Endodermal cell (in vitro differentiated cells): ENCODE measurements around the gene CD14. TPM values are rescaled to one million over a fixed set of nuclear protein-coding genes. Genes with fewer than 3 reads are reported as not detected.
A peak's percentile ranks its signal among the peaks of the same experiment; 100 is the strongest.

Experiments used
- DNase-seq: peaks from one replicate; pipeline ENCODE4 v3.0.0-alpha.2; 2017
- H3K27ac ChIP-seq: 2 replicates; pipeline ENCODE4 v1.5.1; 2013; ENCODE audit warnings: mild to moderate bottlenecking, low read depth, low read length, moderate library complexity
- H3K27me3 ChIP-seq: 2 replicates; pipeline ENCODE4 v1.6.1; 2013; ENCODE audit warnings: mild to moderate bottlenecking, low read length, moderate library complexity; ENCODE audit not compliant: insufficient read depth, control insufficient read depth, poor library complexity, severe bottlenecking
- H3K36me3 ChIP-seq: 2 replicates; pipeline ENCODE4 v1.7.0; 2013; ENCODE audit warnings: mild to moderate bottlenecking, low read length, moderate library complexity; ENCODE audit not compliant: control insufficient read depth, insufficient read depth
- H3K4me1 ChIP-seq: one replicate; pipeline ENCODE4 v1.7.0; 2013; ENCODE audit warnings: low read length; ENCODE audit not compliant: control insufficient read depth, insufficient read depth
- H3K4me3 ChIP-seq: 2 replicates; pipeline ENCODE4 v1.5.1; 2013; ENCODE audit warnings: mild to moderate bottlenecking, low read length, moderate library complexity
- H3K9ac ChIP-seq: 2 replicates; pipeline ENCODE4 v1.6.1; 2013; ENCODE audit warnings: mild to moderate bottlenecking, low read length, moderate library complexity; ENCODE audit not compliant: poor library complexity, severe bottlenecking; ENCODE audit errors: extremely low read depth
- H3K9me3 ChIP-seq: 2 replicates; pipeline ENCODE4 v1.6.1; 2013; ENCODE audit warnings: mild to moderate bottlenecking, low read length, moderate library complexity; ENCODE audit not compliant: control insufficient read depth
- H3K27ac Mint-ChIP-seq: 2 replicates; pipeline ENCODE4 v1.8.0; 2020; ENCODE audit warnings: mixed read lengths
- H3K27me3 Mint-ChIP-seq: 2 replicates; pipeline ENCODE4 v1.8.0; 2021; ENCODE audit warnings: mild to moderate bottlenecking, mixed read lengths; ENCODE audit not compliant: insufficient read depth
- H3K36me3 Mint-ChIP-seq: 2 replicates; pipeline ENCODE4 v1.8.0; 2020; ENCODE audit warnings: low read depth, mixed read lengths
- H3K4me1 Mint-ChIP-seq: 2 replicates; pipeline ENCODE4 v1.8.0; 2020; ENCODE audit warnings: mixed read lengths
- H3K4me3 Mint-ChIP-seq: 2 replicates; pipeline ENCODE4 v1.8.0; 2020; ENCODE audit warnings: mild to moderate bottlenecking, moderate library complexity, mixed read lengths
- H3K9me3 Mint-ChIP-seq: 2 replicates; pipeline ENCODE4 v1.8.0; 2020; ENCODE audit warnings: mild to moderate bottlenecking, mixed read lengths
- WGBS, 2 experiments: methylation state at CpG; one replicate each; pipeline versions ENCODE4 v1.1.5 to v1.1.7; 2013; ENCODE audit warnings: missing lambda C conversion rate in 2 of 2, mixed read lengths in 1 of 2; ENCODE audit not compliant: insufficient coverage in 1 of 2, insufficient read length in 1 of 2; 5-methylcytosine and 5-hydroxymethylcytosine counted together
- total RNA-seq, 2 donors: library from RNA; stranded (reverse); fragmentation: NEBNext Ultra II Directional in 1 of 2; extraction: Animal tissue kit (Norgen Biotek cat#: 25700) in 1 of 2; gene quantifications; 2 replicates in 1 of 2; 3 replicates in 1 of 2; pipeline ENCODE4 v1.2.1, GENCODE V29; 2021
- TF ChIP-seq, protein P1 (sequence below): fragments of 200-600 bp; sonication (generic); conservative IDR thresholded peaks from 2 replicates; pipeline ENCODE4 v1.5.0; 2021; ENCODE audit warnings: antibody characterized with exemption, mild to moderate bottlenecking

The CD14 gene
- total RNA-seq, 2 donors from 2014 or later = 0.18 TPM; not detected in 1

DNA sequence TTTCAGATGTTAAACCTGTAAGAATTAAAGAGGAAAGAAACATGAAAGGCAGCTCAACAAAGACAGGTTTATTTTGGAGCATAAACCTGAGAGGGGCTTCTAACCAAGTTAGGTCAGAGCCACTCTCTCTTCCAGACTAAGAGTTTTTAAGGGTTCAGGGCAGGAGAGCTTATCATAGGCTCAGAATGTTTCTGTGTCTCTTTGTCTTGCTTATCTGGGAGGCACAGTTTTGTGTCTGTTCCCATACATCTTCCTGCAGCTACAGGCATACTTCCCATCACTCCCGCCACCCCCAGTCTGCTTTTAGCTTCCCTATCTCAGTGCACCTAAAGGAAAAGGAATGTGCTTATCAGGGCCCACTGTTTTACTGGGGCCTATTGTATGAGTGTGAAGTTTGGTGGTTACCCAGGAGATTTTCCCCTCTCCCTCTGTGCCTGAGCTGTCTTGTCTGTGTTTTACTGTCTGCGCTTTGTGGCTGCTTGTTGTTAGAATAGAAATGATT, 21.9 kb downstream of the CD14 start:
- no peaks in the 10 kb centered on the region for H3K36me3 Mint-ChIP-seq
- TF ChIP-seq, protein P1, sequence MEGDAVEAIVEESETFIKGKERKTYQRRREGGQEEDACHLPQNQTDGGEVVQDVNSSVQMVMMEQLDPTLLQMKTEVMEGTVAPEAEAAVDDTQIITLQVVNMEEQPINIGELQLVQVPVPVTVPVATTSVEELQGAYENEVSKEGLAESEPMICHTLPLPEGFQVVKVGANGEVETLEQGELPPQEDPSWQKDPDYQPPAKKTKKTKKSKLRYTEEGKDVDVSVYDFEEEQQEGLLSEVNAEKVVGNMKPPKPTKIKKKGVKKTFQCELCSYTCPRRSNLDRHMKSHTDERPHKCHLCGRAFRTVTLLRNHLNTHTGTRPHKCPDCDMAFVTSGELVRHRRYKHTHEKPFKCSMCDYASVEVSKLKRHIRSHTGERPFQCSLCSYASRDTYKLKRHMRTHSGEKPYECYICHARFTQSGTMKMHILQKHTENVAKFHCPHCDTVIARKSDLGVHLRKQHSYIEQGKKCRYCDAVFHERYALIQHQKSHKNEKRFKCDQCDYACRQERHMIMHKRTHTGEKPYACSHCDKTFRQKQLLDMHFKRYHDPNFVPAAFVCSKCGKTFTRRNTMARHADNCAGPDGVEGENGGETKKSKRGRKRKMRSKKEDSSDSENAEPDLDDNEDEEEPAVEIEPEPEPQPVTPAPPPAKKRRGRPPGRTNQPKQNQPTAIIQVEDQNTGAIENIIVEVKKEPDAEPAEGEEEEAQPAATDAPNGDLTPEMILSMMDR = no peak
- peaks cover 2% of the 10 kb centered on the region for H3K27me3 Mint-ChIP-seq
- peaks cover 54% of the 10 kb centered on the region for H3K9me3 Mint-ChIP-seq
- no peaks in the 10 kb centered on the region for H3K4me1 Mint-ChIP-seq
- no peak for DNase-seq
- Histone ChIP-seq H3K4me3 (peak overlapping the region; percentile 75), H3K27me3 (no peaks in the 10 kb centered on the region), H3K36me3 (no peaks in the 10 kb centered on the region), H3K9me3 (peaks cover 74% of the 10 kb centered on the region), H3K27ac (no peak overlapping the region), H3K4me1 (no peaks in the 10 kb centered on the region), H3K9ac (no peak overlapping the region)
- H3K4me3 Mint-ChIP-seq = no peak overlapping the region
- WGBS, 2 experiments = 91% methylated on average over 2 of the region's 2 CpGs; no CpG with 5 or more reads in 1 of the 2 experiments
- no peak overlapping the region for H3K27ac Mint-ChIP-seq

DNA sequence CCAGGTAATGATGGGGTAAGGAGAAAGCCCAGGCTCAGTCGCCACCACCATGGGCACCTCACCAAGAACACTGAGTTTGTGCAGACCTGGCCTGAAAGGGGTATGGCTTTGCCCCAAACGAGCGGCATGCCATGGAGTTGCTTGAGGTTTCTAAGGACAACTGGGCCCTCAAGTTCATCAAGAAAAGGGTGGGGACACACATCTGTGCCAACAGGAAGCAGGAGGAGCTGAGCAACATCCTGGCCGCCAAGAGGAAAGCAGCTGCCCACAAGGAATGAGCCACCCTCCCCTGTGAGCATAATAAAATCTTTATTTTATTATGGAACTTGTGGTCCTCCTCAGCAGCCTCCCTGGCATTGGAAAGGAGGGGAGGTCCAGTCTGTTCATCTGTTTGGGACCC, 23.8 kb downstream of the CD14 start:
- Histone ChIP-seq H3K27ac (no peak overlapping the region), H3K36me3 (no peaks in the 10 kb centered on the region), H3K4me1 (no peaks in the 10 kb centered on the region), H3K4me3 (peak overlapping the region; percentile 75), H3K9me3 (peaks cover 60% of the 10 kb centered on the region), H3K27me3 (no peaks in the 10 kb centered on the region), H3K9ac (no peak overlapping the region)
- no peak overlapping the region for H3K4me3 Mint-ChIP-seq
- no peak overlapping the region for H3K27ac Mint-ChIP-seq
- no peaks in the 10 kb centered on the region for H3K4me1 Mint-ChIP-seq
- peaks cover 44% of the 10 kb centered on the region for H3K9me3 Mint-ChIP-seq
- no peak for DNase-seq
- 84 to 89% methylated on average over 2 to 4 of the region's 4 CpGs for WGBS, 2 experiments
- TF ChIP-seq, protein P1 = no peak
- peaks cover 2% of the 10 kb centered on the region for H3K27me3 Mint-ChIP-seq
- H3K36me3 Mint-ChIP-seq = no peaks in the 10 kb centered on the region

DNA sequence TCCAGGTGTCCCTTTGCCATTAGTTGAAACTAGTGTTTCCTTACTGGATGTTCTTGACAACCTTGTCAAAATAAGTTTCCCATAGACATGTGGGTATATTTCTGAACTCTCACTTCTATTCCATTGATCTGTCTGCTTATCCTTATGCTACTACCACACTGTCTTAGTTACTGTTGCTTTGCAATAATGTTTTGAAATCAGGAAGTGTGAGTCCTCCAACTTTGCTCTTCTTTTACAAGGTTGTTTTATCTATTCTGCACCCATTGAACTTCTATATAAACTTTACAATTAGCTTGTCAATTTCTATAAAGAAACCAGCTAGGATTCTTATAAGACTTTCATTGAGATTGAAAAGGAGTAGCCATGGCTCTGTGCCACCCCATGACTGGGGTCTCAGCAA, 24.3 kb downstream of the CD14 start:
- H3K9me3 Mint-ChIP-seq = peaks cover 44% of the 10 kb centered on the region
- no peak overlapping the region for H3K27ac Mint-ChIP-seq

More for the DNA sequence above, 24.3 kb downstream of the CD14 start:
- H3K9me3 ChIP-seq = peaks cover 60% of the 10 kb centered on the region
- Mint-ChIP-seq H3K4me1 (no peaks in the 10 kb centered on the region), H3K36me3 (no peaks in the 10 kb centered on the region), H3K27me3 (peaks cover 2% of the 10 kb centered on the region), H3K4me3 (no peak overlapping the region)
- H3K4me3 ChIP-seq = peak overlapping the region; percentile 75
- TF ChIP-seq, protein P1 = no peak
- H3K27ac ChIP-seq = no peak overlapping the region
- DNase-seq = no peak
- no peaks in the 10 kb centered on the region for H3K4me1 ChIP-seq
- no peak overlapping the region for H3K9ac ChIP-seq
- H3K27me3 ChIP-seq = no peaks in the 10 kb centered on the region
- H3K36me3 ChIP-seq = no peaks in the 10 kb centered on the region
